GM12872 (cell line): Measurements from ENCODE around the gene PYGO2.

ENCODE experiments used
- TF ChIP-seq, protein P1 (sequence below): IDR thresholded peaks from 3 replicates; pipeline ENCODE4 v1.5.1; 2011; ENCODE audit warnings: low read depth, mild to moderate bottlenecking, low read length, moderate library complexity; ENCODE audit not compliant: insufficient read depth

The PYGO2 gene

DNA sequence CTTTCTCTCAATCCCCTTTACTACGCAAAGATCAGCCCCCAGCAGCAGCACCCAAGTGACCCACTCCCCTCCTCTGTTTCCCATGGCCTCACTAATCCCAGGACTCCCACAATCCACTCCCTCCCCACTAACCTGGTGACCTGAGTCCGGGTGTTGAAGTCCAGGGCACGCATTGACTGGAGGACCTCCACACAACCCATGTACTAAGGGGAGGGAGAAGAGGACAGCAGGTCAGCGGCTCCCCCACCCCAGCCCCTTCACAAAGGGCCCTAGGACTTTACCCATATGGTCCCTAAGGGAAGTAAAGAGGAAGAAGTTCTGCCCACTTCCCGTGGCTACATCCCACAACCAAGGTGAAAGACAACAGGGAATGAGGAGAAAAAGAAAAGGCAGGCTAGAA lies 7.7 kb upstream of the PYGO2 start:
- TF ChIP-seq, protein P1, sequence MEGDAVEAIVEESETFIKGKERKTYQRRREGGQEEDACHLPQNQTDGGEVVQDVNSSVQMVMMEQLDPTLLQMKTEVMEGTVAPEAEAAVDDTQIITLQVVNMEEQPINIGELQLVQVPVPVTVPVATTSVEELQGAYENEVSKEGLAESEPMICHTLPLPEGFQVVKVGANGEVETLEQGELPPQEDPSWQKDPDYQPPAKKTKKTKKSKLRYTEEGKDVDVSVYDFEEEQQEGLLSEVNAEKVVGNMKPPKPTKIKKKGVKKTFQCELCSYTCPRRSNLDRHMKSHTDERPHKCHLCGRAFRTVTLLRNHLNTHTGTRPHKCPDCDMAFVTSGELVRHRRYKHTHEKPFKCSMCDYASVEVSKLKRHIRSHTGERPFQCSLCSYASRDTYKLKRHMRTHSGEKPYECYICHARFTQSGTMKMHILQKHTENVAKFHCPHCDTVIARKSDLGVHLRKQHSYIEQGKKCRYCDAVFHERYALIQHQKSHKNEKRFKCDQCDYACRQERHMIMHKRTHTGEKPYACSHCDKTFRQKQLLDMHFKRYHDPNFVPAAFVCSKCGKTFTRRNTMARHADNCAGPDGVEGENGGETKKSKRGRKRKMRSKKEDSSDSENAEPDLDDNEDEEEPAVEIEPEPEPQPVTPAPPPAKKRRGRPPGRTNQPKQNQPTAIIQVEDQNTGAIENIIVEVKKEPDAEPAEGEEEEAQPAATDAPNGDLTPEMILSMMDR, result no peak

GRCh38 chr1:154968731-154969130 lies 7.1 kb upstream of the PYGO2 start:
- TF ChIP-seq, protein P1, result no peak

- TF ChIP-seq, protein P1, result no peak
Observed at GRCh38 chr1:154967331-154967950, 5.9 kb upstream of the PYGO2 start.

GRCh38 chr1:154966111-154966510 lies 4.5 kb upstream of the PYGO2 start:
- TF ChIP-seq, protein P1, result no peak

- TF ChIP-seq, protein P1, result no peak
Observed at GRCh38 chr1:154964359-154964758, 2.8 kb upstream of the PYGO2 start.

DNA sequence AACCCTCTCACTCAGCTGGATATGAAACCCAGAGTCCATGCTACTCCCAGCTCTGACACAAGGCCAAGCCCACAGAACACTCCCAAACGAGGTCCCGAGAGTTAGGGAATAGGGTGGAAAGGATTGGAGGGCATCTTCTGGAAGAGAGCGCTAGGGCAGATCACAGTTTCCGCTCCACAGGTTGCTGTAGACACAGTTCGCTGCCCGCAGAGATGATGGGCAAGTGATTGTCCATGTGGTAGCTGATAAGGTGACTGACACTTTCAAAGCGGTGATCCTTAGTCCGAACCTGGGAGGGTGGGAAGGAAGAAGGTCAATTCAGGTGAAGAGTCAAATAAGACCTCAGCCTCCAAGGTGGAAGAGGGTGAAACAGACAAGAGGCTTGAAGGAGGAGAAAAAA lies 2.1 kb upstream of the PYGO2 start:
- TF ChIP-seq, protein P1, result no peak

GRCh38 chr1:154962795-154963330 lies 1.3 kb upstream of the PYGO2 start:
- TF ChIP-seq, protein P1, result no peak
